GM21381 (cell line): Measurements from ENCODE around the gene SYP.

Source experiments
- ATAC-seq: cut with Tn5 transposase; IDR thresholded peaks from one replicate; pipeline ENCODE4 v1.9.1; 2021; ENCODE audit warnings: mild to moderate bottlenecking, moderate library complexity; ENCODE audit not compliant: unreplicated experiment

Gene SYP

GRCh38 chrX:49199906-49200771, at the start of gene SYP:
TSS of gene SYP (minus strand) at chrX:49200193. CDS start at chrX:49200186, 7 bp downstream.
- peak; percentile 97 for ATAC-seq

GRCh38 chrX:49249616-49250015, 49.6 kb upstream of the SYP start:
- ATAC-seq: no peak

- no peak for ATAC-seq
These were observed 49.1 kb upstream of the SYP start for GRCh38 chrX:49249071-49249470.

- no peak for ATAC-seq
These were observed 48.2 kb upstream of the SYP start for GRCh38 chrX:49247916-49248811.

GRCh38 chrX:49247346-49247745, 47.4 kb upstream of the SYP start:
- ATAC-seq: no peak

- no peak for ATAC-seq
These were observed 46.5 kb upstream of the SYP start for GRCh38 chrX:49246541-49246940.

GRCh38 chrX:49244207-49244606, 44.2 kb upstream of the SYP start:
- no peak for ATAC-seq

- ATAC-seq: no peak
These were observed 43.2 kb upstream of the SYP start for GRCh38 chrX:49243166-49243565.

- no peak for ATAC-seq
These were observed 42.6 kb upstream of the SYP start for GRCh38 chrX:49242545-49243066.

- ATAC-seq: no peak
These were observed 38.7 kb upstream of the SYP start for GRCh38 chrX:49238735-49239134.

GRCh38 chrX:49237060-49237459, 37.1 kb upstream of the SYP start:
- no peak for ATAC-seq

- no peak for ATAC-seq
These were observed 34.0 kb upstream of the SYP start for GRCh38 chrX:49233887-49234555.

- ATAC-seq: no peak
These were observed 33.2 kb upstream of the SYP start, which contains the start of gene CACNA1F for GRCh38 chrX:49233176-49233575. TSS of gene CACNA1F (minus strand) at chrX:49233340. CDS start at chrX:49233309, 31 bp downstream.

- no peak for ATAC-seq
These were observed 32.5 kb upstream of the SYP start for GRCh38 chrX:49232525-49232924.

GRCh38 chrX:49231333-49232000, 31.5 kb upstream of the SYP start:
- ATAC-seq: no peak

- ATAC-seq: peak; percentile 67
These were observed 30.7 kb upstream of the SYP start for GRCh38 chrX:49230500-49231232.

- no peak for ATAC-seq
These were observed 28.2 kb upstream of the SYP start for GRCh38 chrX:49228185-49228584.

- no peak for ATAC-seq
These were observed 27.7 kb upstream of the SYP start for GRCh38 chrX:49227726-49228125.

GRCh38 chrX:49226946-49227345, 27.0 kb upstream of the SYP start:
- ATAC-seq: no peak

- no peak for ATAC-seq
These were observed 25.9 kb upstream of the SYP start for GRCh38 chrX:49225858-49226257.
